ENCODE data around the gene BCL2. TPM values are rescaled to one million over a fixed set of nuclear protein-coding genes. Genes with fewer than 3 reads are reported as not detected.
A peak's percentile ranks its signal among the peaks of the same experiment; 100 is the strongest.

The BCL2 gene
- total RNA-seq, 2 experiments from 2014 or later: 62.8 to 67.3 TPM

GRCh38 chr18:63344263-63344662 is 24.7 kb upstream of the BCL2 start:
- peaks cover 28% of the 10 kb centered on the region for H3K36me3 Mint-ChIP-seq
- H3K4me1 Mint-ChIP-seq: no peaks in the 10 kb centered on the region
- H3K27me3 Mint-ChIP-seq: no peaks in the 10 kb centered on the region
- H3K27ac Mint-ChIP-seq: no peak overlapping the region
- no peak overlapping the region for H3K4me3 Mint-ChIP-seq
- no peak for DNase-seq
- H3K9me3 Mint-ChIP-seq: no peaks in the 10 kb centered on the region

- H3K27me3 Mint-ChIP-seq: no peaks in the 10 kb centered on the region
- DNase-seq: peak; percentile 22
- no peak overlapping the region for H3K27ac Mint-ChIP-seq
- H3K4me1 Mint-ChIP-seq: no peaks in the 10 kb centered on the region
- peaks cover 29% of the 10 kb centered on the region for H3K36me3 Mint-ChIP-seq
- no peaks in the 10 kb centered on the region for H3K9me3 Mint-ChIP-seq
- H3K4me3 Mint-ChIP-seq: no peak overlapping the region
Measured at GRCh38 chr18:63342206-63342605, 22.6 kb upstream of the BCL2 start.

GRCh38 chr18:63339920-63340484 is 20.4 kb upstream of the BCL2 start:
- peaks cover 7% of the 10 kb centered on the region for H3K4me1 Mint-ChIP-seq
- no peaks in the 10 kb centered on the region for H3K9me3 Mint-ChIP-seq
- H3K27ac Mint-ChIP-seq: peak overlapping the region; percentile 4
- no peaks in the 10 kb centered on the region for H3K27me3 Mint-ChIP-seq
- no peak overlapping the region for H3K4me3 Mint-ChIP-seq
- DNase-seq: no peak
- H3K36me3 Mint-ChIP-seq: peaks cover 29% of the 10 kb centered on the region

GRCh38 chr18:63336366-63337099 is 17.0 kb upstream of the BCL2 start:
- Mint-ChIP-seq H3K36me3 (peaks cover 29% of the 10 kb centered on the region), H3K4me3 (no peak overlapping the region), H3K27ac (no peak overlapping the region)

GRCh38 chr18:63331105-63331504 is 11.5 kb upstream of the BCL2 start:
- H3K27ac Mint-ChIP-seq: no peak overlapping the region
- DNase-seq: no peak
- H3K9me3 Mint-ChIP-seq: no peaks in the 10 kb centered on the region
- H3K4me3 Mint-ChIP-seq: no peak overlapping the region
- peaks cover under 1% of the 10 kb centered on the region for H3K4me1 Mint-ChIP-seq
- no peaks in the 10 kb centered on the region for H3K27me3 Mint-ChIP-seq
- peaks cover 13% of the 10 kb centered on the region for H3K36me3 Mint-ChIP-seq

More at GRCh38 chr18:63336366-63337099, 17.0 kb upstream of the BCL2 start:
- Mint-ChIP-seq H3K27me3 (no peaks in the 10 kb centered on the region), H3K9me3 (no peaks in the 10 kb centered on the region), H3K4me1 (peaks cover 7% of the 10 kb centered on the region)
- no peak for DNase-seq

- no peak for DNase-seq
- no peak overlapping the region for H3K4me3 Mint-ChIP-seq
- no peak overlapping the region for H3K27ac Mint-ChIP-seq
- no peaks in the 10 kb centered on the region for H3K27me3 Mint-ChIP-seq
- H3K9me3 Mint-ChIP-seq: no peaks in the 10 kb centered on the region
- no peaks in the 10 kb centered on the region for H3K4me1 Mint-ChIP-seq
- H3K36me3 Mint-ChIP-seq: peaks cover 11% of the 10 kb centered on the region
Measured at GRCh38 chr18:63329431-63330145, 10.0 kb upstream of the BCL2 start.

GRCh38 chr18:63326011-63326410 is 6.4 kb upstream of the BCL2 start:
- Mint-ChIP-seq H3K36me3 (peaks cover 2% of the 10 kb centered on the region), H3K4me1 (peaks cover 14% of the 10 kb centered on the region), H3K27me3 (no peaks in the 10 kb centered on the region), H3K4me3 (no peak overlapping the region), H3K9me3 (no peaks in the 10 kb centered on the region), H3K27ac (no peak overlapping the region)
- DNase-seq: no peak

- Mint-ChIP-seq H3K27ac (no peak overlapping the region), H3K36me3 (no peaks in the 10 kb centered on the region), H3K4me1 (peaks cover 17% of the 10 kb centered on the region), H3K9me3 (no peaks in the 10 kb centered on the region), H3K27me3 (no peaks in the 10 kb centered on the region), H3K4me3 (no peak overlapping the region)
- no peak for DNase-seq
Measured at GRCh38 chr18:63325086-63325686, 5.6 kb upstream of the BCL2 start.

- peak; percentile 33 for DNase-seq
- Mint-ChIP-seq H3K27ac (no peak overlapping the region), H3K4me1 (peaks cover 17% of the 10 kb centered on the region), H3K36me3 (peaks cover 8% of the 10 kb centered on the region), H3K27me3 (no peaks in the 10 kb centered on the region), H3K4me3 (no peak overlapping the region), H3K9me3 (no peaks in the 10 kb centered on the region)
Measured at GRCh38 chr18:63322908-63323634, 3.5 kb upstream of the BCL2 start.

- Mint-ChIP-seq H3K4me3 (no peak overlapping the region), H3K36me3 (peaks cover 16% of the 10 kb centered on the region), H3K27me3 (no peaks in the 10 kb centered on the region), H3K9me3 (no peaks in the 10 kb centered on the region), H3K4me1 (peaks cover 17% of the 10 kb centered on the region), H3K27ac (no peak overlapping the region)
- DNase-seq: no peak
Measured at GRCh38 chr18:63322206-63322605, 2.6 kb upstream of the BCL2 start.

- H3K4me3 Mint-ChIP-seq: peak overlapping the region; percentile 83
- no peak for DNase-seq
- H3K27ac Mint-ChIP-seq: peak overlapping the region; percentile 94
- H3K9me3 Mint-ChIP-seq: no peaks in the 10 kb centered on the region
- peaks cover 25% of the 10 kb centered on the region for H3K36me3 Mint-ChIP-seq
- no peaks in the 10 kb centered on the region for H3K27me3 Mint-ChIP-seq
- peaks cover 18% of the 10 kb centered on the region for H3K4me1 Mint-ChIP-seq
Measured at GRCh38 chr18:63321291-63321690, 1.7 kb upstream of the BCL2 start.

GRCh38 chr18:63320975-63321265 is 1.4 kb upstream of the BCL2 start:
- DNase-seq: no peak
- peaks cover 27% of the 10 kb centered on the region for H3K36me3 Mint-ChIP-seq

GRCh38 chr18:63320123-63320974 is 780 bp upstream of the BCL2 start:
- peak; percentile 84 for DNase-seq
- H3K4me1 Mint-ChIP-seq: peaks cover 20% of the 10 kb centered on the region
- H3K27me3 Mint-ChIP-seq: no peaks in the 10 kb centered on the region
- peaks cover 31% of the 10 kb centered on the region for H3K36me3 Mint-ChIP-seq
- peak overlapping the region; percentile 94 for H3K27ac Mint-ChIP-seq
- peak overlapping the region; percentile 83 for H3K4me3 Mint-ChIP-seq
- H3K9me3 Mint-ChIP-seq: no peaks in the 10 kb centered on the region

More at GRCh38 chr18:63320975-63321265, 1.4 kb upstream of the BCL2 start:
- Mint-ChIP-seq H3K4me3 (peak overlapping the region; percentile 83), H3K27me3 (no peaks in the 10 kb centered on the region), H3K9me3 (no peaks in the 10 kb centered on the region), H3K4me1 (peaks cover 18% of the 10 kb centered on the region), H3K27ac (peak overlapping the region; percentile 94)

- peaks cover 34% of the 10 kb centered on the region for H3K4me1 Mint-ChIP-seq
- no peak for DNase-seq
- peaks cover 43% of the 10 kb centered on the region for H3K36me3 Mint-ChIP-seq
- peak overlapping the region; percentile 95 for H3K27ac Mint-ChIP-seq
- no peaks in the 10 kb centered on the region for H3K9me3 Mint-ChIP-seq
- no peaks in the 10 kb centered on the region for H3K27me3 Mint-ChIP-seq
- H3K4me3 Mint-ChIP-seq: peak overlapping the region; percentile 98
Measured at GRCh38 chr18:63318889-63319382, 633 bp downstream of the BCL2 start.
